Gastrocnemius medialis (tissue), 4 donors: Measurements from ENCODE around the gene SLC25A39.

ENCODE experiments used
- POLR2A ChIP-seq, 2 donors: fragments of 450-650 bp; IDR thresholded peaks; one replicate each; pipeline ENCODE4 v1.6.1; 2017; ENCODE audit warnings: antibody characterized with exemption in 2 of 2, mild to moderate bottlenecking in 2 of 2, moderate library complexity in 2 of 2
- TF ChIP-seq, protein P1 (sequence below), 5 experiments: fragments of 450-650 bp in 3 of 5; fragments of 200-600 bp in 2 of 5; sonication (generic) in 2 of 5; IDR thresholded peaks in 4 of 5; conservative IDR thresholded peaks in 1 of 5; 1 replicate in 4 of 5; 2 replicates in 1 of 5; pipeline ENCODE4 v1.5.1; 2016 to 2019; ENCODE audit warnings: antibody characterized with exemption in 5 of 5, mild to moderate bottlenecking in 3 of 5, moderate library complexity in 3 of 5

DNA sequence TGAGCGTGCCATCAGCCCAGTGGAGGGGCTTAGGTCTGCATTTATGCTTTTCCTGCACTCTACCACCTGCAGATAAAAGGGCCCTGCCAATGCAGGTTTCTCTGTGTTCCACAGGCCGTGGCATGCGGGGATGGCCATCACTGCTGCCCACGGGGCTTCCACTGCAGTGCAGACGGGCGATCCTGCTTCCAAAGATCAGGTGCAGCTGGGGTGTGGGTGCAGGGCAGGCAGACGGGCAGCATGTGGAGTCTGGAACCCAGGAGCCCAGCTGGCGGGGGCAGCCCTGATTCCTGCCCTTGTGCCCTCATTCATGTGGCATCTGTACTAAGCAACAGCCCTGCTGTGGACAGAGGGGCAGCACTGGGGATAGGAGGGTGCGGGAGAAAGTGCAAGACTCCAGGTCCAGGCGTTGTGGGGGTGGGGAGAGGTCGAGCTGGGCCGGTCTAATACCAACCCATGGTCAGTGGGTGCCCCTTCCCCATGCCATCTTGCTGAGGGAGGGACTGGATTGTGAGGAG, 25.0 kb upstream of the SLC25A39 start:
- TF ChIP-seq, protein P1, sequence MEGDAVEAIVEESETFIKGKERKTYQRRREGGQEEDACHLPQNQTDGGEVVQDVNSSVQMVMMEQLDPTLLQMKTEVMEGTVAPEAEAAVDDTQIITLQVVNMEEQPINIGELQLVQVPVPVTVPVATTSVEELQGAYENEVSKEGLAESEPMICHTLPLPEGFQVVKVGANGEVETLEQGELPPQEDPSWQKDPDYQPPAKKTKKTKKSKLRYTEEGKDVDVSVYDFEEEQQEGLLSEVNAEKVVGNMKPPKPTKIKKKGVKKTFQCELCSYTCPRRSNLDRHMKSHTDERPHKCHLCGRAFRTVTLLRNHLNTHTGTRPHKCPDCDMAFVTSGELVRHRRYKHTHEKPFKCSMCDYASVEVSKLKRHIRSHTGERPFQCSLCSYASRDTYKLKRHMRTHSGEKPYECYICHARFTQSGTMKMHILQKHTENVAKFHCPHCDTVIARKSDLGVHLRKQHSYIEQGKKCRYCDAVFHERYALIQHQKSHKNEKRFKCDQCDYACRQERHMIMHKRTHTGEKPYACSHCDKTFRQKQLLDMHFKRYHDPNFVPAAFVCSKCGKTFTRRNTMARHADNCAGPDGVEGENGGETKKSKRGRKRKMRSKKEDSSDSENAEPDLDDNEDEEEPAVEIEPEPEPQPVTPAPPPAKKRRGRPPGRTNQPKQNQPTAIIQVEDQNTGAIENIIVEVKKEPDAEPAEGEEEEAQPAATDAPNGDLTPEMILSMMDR (IDR thresholded peaks at IDR 0.05 in 4 of 5, conservative IDR thresholded peaks at IDR 0.05 in 1 of 5) = no peak
- TF ChIP-seq POLR2A (IDR thresholded peaks at IDR 0.05) = no peak
